HL-60 (cell line): ENCODE data around the gene IRS4.

Source experiments
- CTCF ChIP-seq: IDR thresholded peaks from one replicate; pipeline ENCODE4 v1.5.1; 2011; ENCODE audit warnings: low read length, control low read depth, inconsistent platforms; ENCODE audit not compliant: insufficient read depth
- POLR2AphosphoS5 ChIP-seq: IDR thresholded peaks from 2 replicates; pipeline ENCODE4 v1.6.1; 2012; ENCODE audit warnings: low read depth

- TF ChIP-seq CTCF (no peak), POLR2AphosphoS5 (no peak)
Observed at GRCh38 chrX:108726748-108727147, 9.6 kb downstream of the IRS4 start.
